GM12878 (cell line): ENCODE data around the gene MEIOSIN. TPM values are rescaled to one million over a fixed set of nuclear protein-coding genes. Genes with fewer than 3 reads are reported as not detected.

Experiments used
- ATF3 ChIP-seq: IDR thresholded peaks from 2 replicates; pipeline ENCODE4 v1.6.1; 2011; ENCODE audit warnings: low read depth, mild to moderate bottlenecking, low read length, moderate library complexity, borderline replicate concordance; ENCODE audit errors: extremely low read depth
- BHLHE40 ChIP-seq, 2 experiments: fragments of 450-650 bp in 1 of 2; IDR thresholded peaks; 2 replicates each; pipeline ENCODE4 v1.6.1; 2011 to 2017; ENCODE audit warnings: low read depth in 2 of 2, borderline replicate concordance in 1 of 2, improper control_type of control experiment in 1 of 2, low read length in 1 of 2, mild to moderate bottlenecking in 1 of 2
- HCFC1 ChIP-seq: fragments of 150-350 bp; IDR thresholded peaks from 2 replicates; pipeline ENCODE4 v1.6.1; 2014; ENCODE audit warnings: low read length
- IRF3 ChIP-seq: fragments of 450-650 bp; IDR thresholded peaks from 2 replicates; pipeline ENCODE4 v1.6.1; 2014; ENCODE audit warnings: mild to moderate bottlenecking
- KAT2A ChIP-seq: conservative IDR thresholded peaks from 2 replicates; pipeline ENCODE4 v1.6.1; 2011; ENCODE audit warnings: low read depth, low read length; ENCODE audit not compliant: control insufficient read depth
- NFIC ChIP-seq: IDR thresholded peaks from 2 replicates; pipeline ENCODE4 v1.6.1; 2012; ENCODE audit warnings: low read depth, mild to moderate bottlenecking, inconsistent platforms, low read length, moderate library complexity
- NFXL1 ChIP-seq: fragments of 450-650 bp; IDR thresholded peaks from 2 replicates; pipeline ENCODE4 v1.6.1; 2017; ENCODE audit warnings: antibody characterized with exemption, mild to moderate bottlenecking, borderline replicate concordance
- NR2C1 ChIP-seq: fragments of 450-650 bp; IDR thresholded peaks from 2 replicates; pipeline ENCODE4 v1.6.1; 2017; ENCODE audit warnings: antibody characterized with exemption, mild to moderate bottlenecking, moderate library complexity
- NR2C2 ChIP-seq: IDR thresholded peaks from 2 replicates; pipeline ENCODE4 v1.6.1; 2011; ENCODE audit warnings: borderline replicate concordance, low read depth; ENCODE audit not compliant: control insufficient read depth, insufficient read length
- NRF1 ChIP-seq: conservative IDR thresholded peaks from 2 replicates; pipeline ENCODE4 v1.6.1; 2011; ENCODE audit warnings: mild to moderate bottlenecking, low read depth, low read length, improper control_type of control experiment
- PKNOX1 ChIP-seq: fragments of 450-650 bp; IDR thresholded peaks from 2 replicates; pipeline ENCODE4 v1.6.1; 2016; ENCODE audit warnings: mild to moderate bottlenecking
- SIX5 ChIP-seq: IDR thresholded peaks from 2 replicates; pipeline ENCODE4 v1.6.1; 2011; ENCODE audit warnings: mild to moderate bottlenecking, low read depth, low read length, moderate library complexity; ENCODE audit not compliant: severe bottlenecking
- SMAD5 ChIP-seq: IDR thresholded peaks from 2 replicates; pipeline ENCODE4 v1.6.1; 2016; ENCODE audit warnings: antibody characterized with exemption, low read depth
- SMC3 ChIP-seq: IDR thresholded peaks from 2 replicates; pipeline ENCODE4 v1.6.1; 2011; ENCODE audit warnings: low read length, improper control_type of control experiment, borderline replicate concordance
- SUPT20H ChIP-seq: IDR thresholded peaks from 2 replicates; pipeline ENCODE4 v1.6.1; 2011; ENCODE audit warnings: low read depth, mild to moderate bottlenecking, low read length, moderate library complexity, borderline replicate concordance; ENCODE audit not compliant: control insufficient read depth
- TCF7 ChIP-seq: IDR thresholded peaks from 2 replicates; pipeline ENCODE4 v1.6.1; 2014; ENCODE audit warnings: antibody characterized with exemption, borderline replicate concordance
- YBX1 ChIP-seq: fragments of 450-650 bp; IDR thresholded peaks from 2 replicates; pipeline ENCODE4 v1.6.1; 2016; ENCODE audit warnings: antibody characterized with exemption
- YY1 ChIP-seq: IDR thresholded peaks from 2 replicates; pipeline ENCODE4 v1.6.1; 2011; ENCODE audit warnings: low read depth, mild to moderate bottlenecking, low read length
- ZBED1 ChIP-seq: IDR thresholded peaks from 2 replicates; pipeline ENCODE4 v1.6.1; 2016; ENCODE audit warnings: borderline replicate concordance
- ZBTB11 ChIP-seq: fragments of 450-650 bp; formaldehyde crosslinking; IDR thresholded peaks from 2 replicates; pipeline ENCODE4 v1.5.0; 2022; ENCODE audit warnings: mild to moderate bottlenecking, missing genetic modification characterization
- ZZZ3 ChIP-seq: IDR thresholded peaks from 2 replicates; pipeline ENCODE4 v1.6.1; 2011; ENCODE audit warnings: low read depth; ENCODE audit not compliant: control insufficient read depth, insufficient read length
- polyA plus RNA-seq, 11 experiments: library from polyadenylated mRNA; depleted of rRNA in 4 of 11; unstranded in 6 of 11; stranded (reverse) in 5 of 11; fragments of >200 nt; fragmentation: Nextera tagmentation in 4 of 11; fragmentation: Illumina TruSeq in 1 of 11; extraction: Ambion mirVana in 4 of 11; extraction: Trizol in 1 of 11; gene quantifications; 1 replicate in 1 of 11; 2 replicates in 10 of 11; pipeline versions ENCODE4 v1.2.1 to v1.2.3, GENCODE V29; 2011 to 2016; ENCODE audit warnings: inconsistent platforms in 2 of 11, missing spikeins in 2 of 11, low read depth in 1 of 11
- total RNA-seq, 4 experiments: library from RNA; depleted of rRNA in 3 of 4; stranded (reverse); fragments of >200 nt in 3 of 4; fragmentation: Illumina TruSeq in 1 of 4; extraction: Trizol in 1 of 4; gene quantifications; 2 replicates each; pipeline versions ENCODE4 v1.2.1 to v1.2.3, GENCODE V29; 2013 to 2021

Gene MEIOSIN
- total and polyA plus RNA-seq, 10 of the 15 experiments (the other 5 are each of a cell fraction or from before 2014, with no cell fraction given) = 0.05 to 0.66 (median 0.14) TPM; not detected in 4

GRCh38 chr19:45792470-45793177 lies 59.4 kb downstream of the MEIOSIN start, which contains the start of gene DMWD (continued):
- 0 out of 2 replicates have a peak, but pooled peaks have one; percentile 4 for TF ChIP-seq NRF1
- TF ChIP-seq NR2C1 = peak; percentile 61
- peak; percentile 96 for TF ChIP-seq YY1
- no peak for TF ChIP-seq NFXL1
- no peak for TF ChIP-seq ZBED1
- peak; percentile 57 for TF ChIP-seq HCFC1
- peak; percentile 98 for TF ChIP-seq PKNOX1
- no peak for TF ChIP-seq NR2C2
- TF ChIP-seq NFIC = no peak
- no peak for TF ChIP-seq KAT2A
- no peak for TF ChIP-seq SUPT20H
- peak; percentile 30 to 54; a peak in 2 of 4 replicates for TF ChIP-seq BHLHE40 (IDR thresholded peaks at IDR 0.05; ENCODE audit: borderline replicate concordance in 1 of 2, low read depth in 2 of 2, low read length in 1 of 2)
- 0 out of 2 replicates have a peak, but pooled peaks have one; percentile 32 for TF ChIP-seq ZBTB11
- TF ChIP-seq TCF7 = no peak
- TF ChIP-seq IRF3 = peak; percentile 50; the same call in 1 of the 2 replicates
- TF ChIP-seq SMC3 = no peak
- no peak for TF ChIP-seq SIX5
- TF ChIP-seq ATF3 = no peak
- TF ChIP-seq SMAD5 = no peak
- TF ChIP-seq ZZZ3 = no peak
- no peak for TF ChIP-seq YBX1
